Panc1 (cell line): ENCODE data around the gene MTG1. TPM values are rescaled to one million over a fixed set of nuclear protein-coding genes. Genes with fewer than 3 reads are reported as not detected.

Experiments
- ATAC-seq: fragments of 200-7000 bp; cut with Tn5 transposase; 2 replicates; pipeline ENCODE4 v1.9.1; 2020; ENCODE audit warnings: mild to moderate bottlenecking, moderate library complexity
- BruUV-seq: library from RNA; stranded (reverse); fragments of 400-500 nt; replicated peaks from 2 replicates; lab custom pipeline; 2021; lab: Mats Ljungman, UMichigan
- CTCF ChIA-PET: fragments of 300-600 bp; sonication (Branson Sonifier 250); formaldehyde crosslinking; loops from one replicate; lab custom pipeline; 2022; ENCODE audit warnings: antibody characterized with exemption; lab: Charles Lee
- POLR2A ChIA-PET: fragments of 300-600 bp; sonication (Branson Sonifier 250); formaldehyde crosslinking; loops from one replicate; lab custom pipeline; 2022; ENCODE audit warnings: antibody characterized with exemption; lab: Charles Lee
- DNase-seq: peaks from one replicate; pipeline ENCODE4 v3.0.0-alpha.2; 2010; ENCODE audit warnings: low read depth, low spot score
- H3K27ac ChIP-seq: 2 replicates; pipeline ENCODE4 v1.5.1; 2011; ENCODE audit warnings: mild to moderate bottlenecking, low read length, inconsistent platforms
- H3K27me3 ChIP-seq: fragments of 200-500 bp; sonication (Bioruptor generic); 2 replicates; pipeline ENCODE4 v1.6.0; 2014; ENCODE audit warnings: low read length, inconsistent platforms; ENCODE audit not compliant: control insufficient read depth, insufficient read depth
- H3K36me3 ChIP-seq: fragments of 200-500 bp; sonication (Bioruptor generic); 2 replicates; pipeline ENCODE4 v1.5.1; 2014; ENCODE audit warnings: inconsistent platforms, mild to moderate bottlenecking, low read length, moderate library complexity; ENCODE audit not compliant: control insufficient read depth, insufficient read depth
- H3K4me1 ChIP-seq: 2 replicates; pipeline ENCODE4 v1.5.1; 2011; ENCODE audit warnings: inconsistent platforms, mild to moderate bottlenecking, low read length, moderate library complexity; ENCODE audit not compliant: control insufficient read depth, insufficient read depth
- H3K4me3 ChIP-seq, 2 experiments: 2 replicates each; pipeline ENCODE4 v1.5.1; 2011 to 2012; ENCODE audit warnings: low read depth in 2 of 2, low read length in 2 of 2, mild to moderate bottlenecking in 2 of 2, inconsistent platforms in 1 of 2, moderate library complexity in 1 of 2
- H3K9me3 ChIP-seq: fragments of 200-500 bp; sonication (Bioruptor generic); 2 replicates; pipeline ENCODE4 v1.5.1; 2014; ENCODE audit warnings: low read depth, mild to moderate bottlenecking, inconsistent platforms, low read length, moderate library complexity; ENCODE audit not compliant: control insufficient read depth, insufficient read depth
- POLR2AphosphoS5 ChIP-seq: IDR thresholded peaks from 2 replicates; pipeline ENCODE4 v1.6.1; 2012; ENCODE audit warnings: mild to moderate bottlenecking, low read depth, low read length, moderate library complexity
- SIN3A ChIP-seq: IDR thresholded peaks from 2 replicates; pipeline ENCODE4 v1.6.1; 2012; ENCODE audit warnings: low read depth, mild to moderate bottlenecking, low read length, moderate library complexity, borderline replicate concordance; ENCODE audit not compliant: insufficient read depth
- TCF7L2 ChIP-seq: IDR thresholded peaks from 2 replicates; pipeline ENCODE4 v1.6.1; 2011; ENCODE audit warnings: mild to moderate bottlenecking, low read depth, low read length, inconsistent platforms
- in situ Hi-C: cut with HindIII; loops from 2 replicates; pipeline ENCODE4 v1.10.0; 2016; ENCODE audit warnings: low sequenced_read_pairs, low pct_unique_long_range_greater_than_20kb
- intact Hi-C: fragments of 100-400 bp; cut with micrococcal nuclease; formaldehyde crosslinking; loops from one replicate; pipeline ENCODE4 v1.10.0; 2022; ENCODE audit not compliant: unreplicated experiment
- total RNA-seq: library from RNA; stranded (reverse); gene quantifications from one replicate; pipeline ENCODE4 v1.2.1, GENCODE V29; 2021; ENCODE audit not compliant: unreplicated experiment
- TF ChIP-seq, protein P1 (sequence below), 2 experiments: IDR thresholded peaks; 2 replicates each; pipeline ENCODE4 v1.6.1; 2011 to 2012; ENCODE audit warnings: low read depth in 2 of 2, control low read depth in 1 of 2, low read length in 1 of 2, mild to moderate bottlenecking in 1 of 2, moderate library complexity in 1 of 2; ENCODE audit not compliant: insufficient read depth in 1 of 2
- TF ChIP-seq, protein P2 (sequence below): fragments of 450-650 bp; IDR thresholded peaks from 2 replicates; pipeline ENCODE4 v1.5.1; 2017; ENCODE audit warnings: mild to moderate bottlenecking

MTG1 gene
- total RNA-seq, 1 experiment from 2014 or later: 96.4 TPM

DNA sequence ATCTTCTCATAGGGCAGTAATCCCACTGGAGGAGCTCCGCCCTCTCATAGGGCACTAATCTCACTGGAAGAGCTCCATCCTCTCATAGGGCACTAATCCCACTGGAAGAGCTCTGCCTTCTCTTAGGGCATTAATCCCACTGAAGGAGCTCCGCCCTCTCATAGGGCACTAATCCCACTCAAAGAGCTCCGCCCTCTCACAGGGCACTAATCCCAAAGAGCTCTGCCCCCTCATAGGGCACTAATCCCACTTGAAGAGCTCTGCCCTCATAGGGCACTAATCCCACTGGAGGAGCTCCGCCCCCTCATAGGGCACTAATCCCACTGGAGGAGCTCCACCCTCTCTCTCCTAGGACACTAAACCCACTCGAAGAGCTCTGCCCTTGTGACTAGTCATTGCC is 32.7 kb upstream of the MTG1 start:
- no peaks in the 10 kb centered on the region for H3K9me3 ChIP-seq
- H3K27me3 ChIP-seq: no peaks in the 10 kb centered on the region
- no TSS peak for BruUV-seq
- DNase-seq (no peak), ATAC-seq (no peak)
- peaks cover 2% of the 10 kb centered on the region; the same call in 1 of the 2 replicates for H3K36me3 ChIP-seq
- in situ Hi-C loops (no loop called here), intact Hi-C loops (no loop called here)
- ChIA-PET CTCF (no interaction called here), POLR2A (no interaction called here)
- no peaks in the 10 kb centered on the region; the same call in 1 of the 2 replicates for H3K4me1 ChIP-seq
- TF ChIP-seq SIN3A (no peak), POLR2AphosphoS5 (no peak), TCF7L2 (no peak)
- TF ChIP-seq, protein P1, sequence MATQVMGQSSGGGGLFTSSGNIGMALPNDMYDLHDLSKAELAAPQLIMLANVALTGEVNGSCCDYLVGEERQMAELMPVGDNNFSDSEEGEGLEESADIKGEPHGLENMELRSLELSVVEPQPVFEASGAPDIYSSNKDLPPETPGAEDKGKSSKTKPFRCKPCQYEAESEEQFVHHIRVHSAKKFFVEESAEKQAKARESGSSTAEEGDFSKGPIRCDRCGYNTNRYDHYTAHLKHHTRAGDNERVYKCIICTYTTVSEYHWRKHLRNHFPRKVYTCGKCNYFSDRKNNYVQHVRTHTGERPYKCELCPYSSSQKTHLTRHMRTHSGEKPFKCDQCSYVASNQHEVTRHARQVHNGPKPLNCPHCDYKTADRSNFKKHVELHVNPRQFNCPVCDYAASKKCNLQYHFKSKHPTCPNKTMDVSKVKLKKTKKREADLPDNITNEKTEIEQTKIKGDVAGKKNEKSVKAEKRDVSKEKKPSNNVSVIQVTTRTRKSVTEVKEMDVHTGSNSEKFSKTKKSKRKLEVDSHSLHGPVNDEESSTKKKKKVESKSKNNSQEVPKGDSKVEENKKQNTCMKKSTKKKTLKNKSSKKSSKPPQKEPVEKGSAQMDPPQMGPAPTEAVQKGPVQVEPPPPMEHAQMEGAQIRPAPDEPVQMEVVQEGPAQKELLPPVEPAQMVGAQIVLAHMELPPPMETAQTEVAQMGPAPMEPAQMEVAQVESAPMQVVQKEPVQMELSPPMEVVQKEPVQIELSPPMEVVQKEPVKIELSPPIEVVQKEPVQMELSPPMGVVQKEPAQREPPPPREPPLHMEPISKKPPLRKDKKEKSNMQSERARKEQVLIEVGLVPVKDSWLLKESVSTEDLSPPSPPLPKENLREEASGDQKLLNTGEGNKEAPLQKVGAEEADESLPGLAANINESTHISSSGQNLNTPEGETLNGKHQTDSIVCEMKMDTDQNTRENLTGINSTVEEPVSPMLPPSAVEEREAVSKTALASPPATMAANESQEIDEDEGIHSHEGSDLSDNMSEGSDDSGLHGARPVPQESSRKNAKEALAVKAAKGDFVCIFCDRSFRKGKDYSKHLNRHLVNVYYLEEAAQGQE (IDR thresholded peaks at IDR 0.05; ENCODE audit: insufficient read depth in 1 of 2, low read depth in 2 of 2, low read length in 1 of 2): no peak
- TF ChIP-seq, protein P2, sequence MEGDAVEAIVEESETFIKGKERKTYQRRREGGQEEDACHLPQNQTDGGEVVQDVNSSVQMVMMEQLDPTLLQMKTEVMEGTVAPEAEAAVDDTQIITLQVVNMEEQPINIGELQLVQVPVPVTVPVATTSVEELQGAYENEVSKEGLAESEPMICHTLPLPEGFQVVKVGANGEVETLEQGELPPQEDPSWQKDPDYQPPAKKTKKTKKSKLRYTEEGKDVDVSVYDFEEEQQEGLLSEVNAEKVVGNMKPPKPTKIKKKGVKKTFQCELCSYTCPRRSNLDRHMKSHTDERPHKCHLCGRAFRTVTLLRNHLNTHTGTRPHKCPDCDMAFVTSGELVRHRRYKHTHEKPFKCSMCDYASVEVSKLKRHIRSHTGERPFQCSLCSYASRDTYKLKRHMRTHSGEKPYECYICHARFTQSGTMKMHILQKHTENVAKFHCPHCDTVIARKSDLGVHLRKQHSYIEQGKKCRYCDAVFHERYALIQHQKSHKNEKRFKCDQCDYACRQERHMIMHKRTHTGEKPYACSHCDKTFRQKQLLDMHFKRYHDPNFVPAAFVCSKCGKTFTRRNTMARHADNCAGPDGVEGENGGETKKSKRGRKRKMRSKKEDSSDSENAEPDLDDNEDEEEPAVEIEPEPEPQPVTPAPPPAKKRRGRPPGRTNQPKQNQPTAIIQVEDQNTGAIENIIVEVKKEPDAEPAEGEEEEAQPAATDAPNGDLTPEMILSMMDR: no peak
- no peak overlapping the region for H3K27ac ChIP-seq
- no peak overlapping the region for H3K4me3 ChIP-seq

DNA sequence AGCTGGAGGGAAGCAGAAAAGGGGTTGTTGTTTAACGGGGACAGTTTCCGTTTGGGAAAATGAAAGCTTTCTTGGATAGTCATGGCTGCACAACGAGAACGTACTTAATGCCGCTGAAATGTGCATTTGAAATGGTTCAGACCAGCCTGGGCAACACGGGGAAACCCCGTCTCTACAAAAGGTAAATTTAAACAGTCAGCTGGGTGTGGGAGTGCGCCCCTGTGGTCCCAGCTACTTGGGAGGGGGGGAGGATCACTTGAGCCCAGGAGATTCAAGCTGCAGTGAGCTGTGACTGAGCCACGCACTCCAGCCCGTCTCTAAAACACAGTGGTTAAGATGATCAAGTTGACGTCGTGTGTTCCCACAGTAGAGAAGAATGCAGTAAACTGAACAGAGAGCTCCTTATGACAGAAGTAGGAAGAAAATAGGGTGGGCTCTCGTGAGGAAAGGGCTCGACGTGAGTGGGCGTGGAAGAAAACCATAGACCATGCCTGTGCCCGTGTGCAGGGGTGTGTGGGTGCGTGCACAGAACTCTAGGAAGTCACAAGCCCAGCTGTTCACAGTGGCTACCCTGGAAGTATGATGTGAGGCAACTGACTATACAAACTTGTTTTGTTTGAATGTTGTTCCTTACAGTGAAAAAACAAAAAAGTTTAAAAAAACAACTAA is 32.0 kb upstream of the MTG1 start:
- Histone ChIP-seq H3K9me3 (no peaks in the 10 kb centered on the region), H3K27ac (no peak overlapping the region), H3K4me3 (no peak overlapping the region), H3K4me1 (no peaks in the 10 kb centered on the region), H3K36me3 (peaks cover 2% of the 10 kb centered on the region; the same call in 1 of the 2 replicates), H3K27me3 (no peaks in the 10 kb centered on the region)
- DNase-seq: no peak
- BruUV-seq: no TSS peak
- no peak for ATAC-seq
- in situ Hi-C loops (no loop called here), intact Hi-C loops (no loop called here)
- TF ChIP-seq, protein P2: no peak
- TF ChIP-seq POLR2AphosphoS5: no peak; the same call in 1 of the 2 replicates
- TF ChIP-seq, protein P1 (IDR thresholded peaks at IDR 0.05; ENCODE audit: insufficient read depth in 1 of 2, low read depth in 2 of 2, low read length in 1 of 2): no peak
- TF ChIP-seq SIN3A: no peak
- TF ChIP-seq TCF7L2: no peak
- ChIA-PET POLR2A (no interaction called here), CTCF (no interaction called here)
